ENCODE data around the gene EPB41L2. TPM values are rescaled to one million over a fixed set of nuclear protein-coding genes. Genes with fewer than 3 reads are reported as not detected.

Gene EPB41L2
- total and polyA plus RNA-seq, 2 experiments from 2014 or later = 76.2 to 91.7 TPM

DNA sequence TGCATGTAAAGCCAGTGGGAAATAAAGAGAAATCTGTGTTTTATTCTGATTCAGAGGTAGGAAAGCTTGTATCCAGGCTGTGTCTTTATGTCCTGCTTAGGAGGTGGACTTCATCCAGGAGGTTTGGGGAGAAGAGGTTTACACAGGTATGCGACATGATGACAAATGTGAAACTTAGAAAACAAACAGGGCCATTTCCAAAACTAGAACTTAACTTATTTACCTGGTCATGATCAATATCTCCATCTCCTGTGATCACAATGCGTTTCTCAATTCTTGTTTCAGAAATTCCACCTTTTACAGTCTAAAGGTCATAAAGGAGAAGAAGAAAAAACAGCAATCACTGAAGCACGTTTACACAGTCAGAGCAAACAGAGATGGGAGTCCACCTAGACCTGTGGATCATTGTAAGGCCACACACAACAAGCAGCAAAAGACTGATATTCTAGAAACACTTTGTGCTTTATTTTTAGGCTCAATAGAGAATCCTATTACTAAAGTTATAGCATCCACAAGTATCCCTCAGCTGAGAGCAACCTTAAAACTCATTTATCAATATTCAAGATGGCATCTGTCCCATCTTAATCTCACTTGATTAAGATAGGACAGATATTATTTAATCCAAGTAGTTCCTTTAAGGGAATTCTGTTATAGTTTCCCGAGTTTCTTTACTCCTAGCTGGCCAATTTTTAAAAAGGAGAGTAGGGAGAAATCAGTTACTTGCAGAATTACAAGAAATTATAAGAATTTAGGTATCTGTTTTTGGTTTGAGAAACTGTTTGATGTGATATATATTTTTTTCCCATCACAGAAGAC is 199.4 kb downstream of the EPB41L2 start (continued):
- TF ChIP-seq, protein P1, sequence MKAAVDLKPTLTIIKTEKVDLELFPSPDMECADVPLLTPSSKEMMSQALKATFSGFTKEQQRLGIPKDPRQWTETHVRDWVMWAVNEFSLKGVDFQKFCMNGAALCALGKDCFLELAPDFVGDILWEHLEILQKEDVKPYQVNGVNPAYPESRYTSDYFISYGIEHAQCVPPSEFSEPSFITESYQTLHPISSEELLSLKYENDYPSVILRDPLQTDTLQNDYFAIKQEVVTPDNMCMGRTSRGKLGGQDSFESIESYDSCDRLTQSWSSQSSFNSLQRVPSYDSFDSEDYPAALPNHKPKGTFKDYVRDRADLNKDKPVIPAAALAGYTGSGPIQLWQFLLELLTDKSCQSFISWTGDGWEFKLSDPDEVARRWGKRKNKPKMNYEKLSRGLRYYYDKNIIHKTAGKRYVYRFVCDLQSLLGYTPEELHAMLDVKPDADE (IDR thresholded peaks at IDR 0.05) = no peak
- TF ChIP-seq, protein P2, sequence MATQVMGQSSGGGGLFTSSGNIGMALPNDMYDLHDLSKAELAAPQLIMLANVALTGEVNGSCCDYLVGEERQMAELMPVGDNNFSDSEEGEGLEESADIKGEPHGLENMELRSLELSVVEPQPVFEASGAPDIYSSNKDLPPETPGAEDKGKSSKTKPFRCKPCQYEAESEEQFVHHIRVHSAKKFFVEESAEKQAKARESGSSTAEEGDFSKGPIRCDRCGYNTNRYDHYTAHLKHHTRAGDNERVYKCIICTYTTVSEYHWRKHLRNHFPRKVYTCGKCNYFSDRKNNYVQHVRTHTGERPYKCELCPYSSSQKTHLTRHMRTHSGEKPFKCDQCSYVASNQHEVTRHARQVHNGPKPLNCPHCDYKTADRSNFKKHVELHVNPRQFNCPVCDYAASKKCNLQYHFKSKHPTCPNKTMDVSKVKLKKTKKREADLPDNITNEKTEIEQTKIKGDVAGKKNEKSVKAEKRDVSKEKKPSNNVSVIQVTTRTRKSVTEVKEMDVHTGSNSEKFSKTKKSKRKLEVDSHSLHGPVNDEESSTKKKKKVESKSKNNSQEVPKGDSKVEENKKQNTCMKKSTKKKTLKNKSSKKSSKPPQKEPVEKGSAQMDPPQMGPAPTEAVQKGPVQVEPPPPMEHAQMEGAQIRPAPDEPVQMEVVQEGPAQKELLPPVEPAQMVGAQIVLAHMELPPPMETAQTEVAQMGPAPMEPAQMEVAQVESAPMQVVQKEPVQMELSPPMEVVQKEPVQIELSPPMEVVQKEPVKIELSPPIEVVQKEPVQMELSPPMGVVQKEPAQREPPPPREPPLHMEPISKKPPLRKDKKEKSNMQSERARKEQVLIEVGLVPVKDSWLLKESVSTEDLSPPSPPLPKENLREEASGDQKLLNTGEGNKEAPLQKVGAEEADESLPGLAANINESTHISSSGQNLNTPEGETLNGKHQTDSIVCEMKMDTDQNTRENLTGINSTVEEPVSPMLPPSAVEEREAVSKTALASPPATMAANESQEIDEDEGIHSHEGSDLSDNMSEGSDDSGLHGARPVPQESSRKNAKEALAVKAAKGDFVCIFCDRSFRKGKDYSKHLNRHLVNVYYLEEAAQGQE (IDR thresholded peaks at IDR 0.05; ENCODE audit: unreplicated experiment) = no peak

DNA sequence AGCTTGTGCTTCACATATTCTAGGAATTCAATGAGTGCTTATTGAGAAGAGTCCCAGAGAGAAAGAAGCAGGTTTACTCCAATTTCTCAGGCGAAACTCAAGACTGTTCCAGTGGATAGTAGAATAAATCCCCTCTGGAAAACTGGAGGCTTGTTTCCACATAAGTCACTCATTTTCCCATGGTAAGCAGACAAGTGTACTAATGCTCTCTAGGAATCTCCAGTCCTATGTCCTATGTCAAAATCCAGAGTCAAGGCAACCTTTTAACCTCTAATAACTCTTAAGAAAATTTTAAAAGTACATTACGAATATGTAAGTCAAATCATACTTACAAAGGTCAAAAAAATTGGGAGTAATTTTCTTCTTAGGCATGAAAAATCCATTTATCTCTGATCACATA is 200.7 kb downstream of the EPB41L2 start:
- TF ChIP-seq, protein P3, sequence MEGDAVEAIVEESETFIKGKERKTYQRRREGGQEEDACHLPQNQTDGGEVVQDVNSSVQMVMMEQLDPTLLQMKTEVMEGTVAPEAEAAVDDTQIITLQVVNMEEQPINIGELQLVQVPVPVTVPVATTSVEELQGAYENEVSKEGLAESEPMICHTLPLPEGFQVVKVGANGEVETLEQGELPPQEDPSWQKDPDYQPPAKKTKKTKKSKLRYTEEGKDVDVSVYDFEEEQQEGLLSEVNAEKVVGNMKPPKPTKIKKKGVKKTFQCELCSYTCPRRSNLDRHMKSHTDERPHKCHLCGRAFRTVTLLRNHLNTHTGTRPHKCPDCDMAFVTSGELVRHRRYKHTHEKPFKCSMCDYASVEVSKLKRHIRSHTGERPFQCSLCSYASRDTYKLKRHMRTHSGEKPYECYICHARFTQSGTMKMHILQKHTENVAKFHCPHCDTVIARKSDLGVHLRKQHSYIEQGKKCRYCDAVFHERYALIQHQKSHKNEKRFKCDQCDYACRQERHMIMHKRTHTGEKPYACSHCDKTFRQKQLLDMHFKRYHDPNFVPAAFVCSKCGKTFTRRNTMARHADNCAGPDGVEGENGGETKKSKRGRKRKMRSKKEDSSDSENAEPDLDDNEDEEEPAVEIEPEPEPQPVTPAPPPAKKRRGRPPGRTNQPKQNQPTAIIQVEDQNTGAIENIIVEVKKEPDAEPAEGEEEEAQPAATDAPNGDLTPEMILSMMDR (conservative IDR thresholded peaks at IDR 0.05; ENCODE audit: low read depth in 2 of 2) = no peak
- no peak for TF ChIP-seq POLR2AphosphoS5 (IDR thresholded peaks at IDR 0.05; ENCODE audit: low read depth)
- TF ChIP-seq, protein P2 (IDR thresholded peaks at IDR 0.05; ENCODE audit: unreplicated experiment) = no peak
- no peak for TF ChIP-seq CREB1 (CRISPR knock-in tag; IDR thresholded peaks at IDR 0.05; ENCODE audit: low read depth)
- TF ChIP-seq NANOG (IDR thresholded peaks at IDR 0.05; ENCODE audit: borderline replicate concordance) = no peak
- no peak for TF ChIP-seq ZNF331 (CRISPR knock-in tag; IDR thresholded peaks at IDR 0.05; ENCODE audit: low read depth)
- no peak for TF ChIP-seq EZH2 (IDR thresholded peaks at IDR 0.05; ENCODE audit: low read depth, unreplicated experiment)
- TF ChIP-seq, protein P1 (IDR thresholded peaks at IDR 0.05) = no peak
- TF ChIP-seq JUNB (IDR thresholded peaks at IDR 0.05; ENCODE audit: unreplicated experiment) = no peak
- no peak for TF ChIP-seq ZNF114 (CRISPR knock-in tag; IDR thresholded peaks at IDR 0.05)
- TF ChIP-seq STAT1 (IDR thresholded peaks at IDR 0.05; ENCODE audit: unreplicated experiment) = no peak
- TF ChIP-seq EZH2phosphoT487 (IDR thresholded peaks at IDR 0.05; ENCODE audit: unreplicated experiment) = no peak
- Histone ChIP-seq H3F3A (replicated peaks; ENCODE audit: low read depth) (no peaks in the 10 kb centered on the region), H3K9me2 (ENCODE audit: insufficient read depth) (no peaks in the 10 kb centered on the region), H3K36me3 (ENCODE audit: insufficient read depth) (peaks cover 3% of the 10 kb centered on the region; the same call in 1 of the 2 replicates), H3K27me3 (ENCODE audit: insufficient read depth) (no peaks in the 10 kb centered on the region), H3K79me2 (replicated peaks; ENCODE audit: insufficient read depth) (no peaks in the 10 kb centered on the region), H2AFZ (no peak overlapping the region), H3K4me2 (no peak overlapping the region), H3K4me3 (no peak overlapping the region), H3K27ac (ENCODE audit: low read depth) (no peak overlapping the region), H3K4me1 (ENCODE audit: insufficient read depth) (peaks cover 15% of the 10 kb centered on the region), H4K20me1 (replicated peaks; ENCODE audit: insufficient read depth) (no peaks in the 10 kb centered on the region)
- peaks cover 1% of the 10 kb centered on the region for H3K27me3 Mint-ChIP-seq (ENCODE audit: insufficient read depth, low read depth, poor library complexity)
- ATAC-seq = no peak
- no peak overlapping the region for H3K4me3 Mint-ChIP-seq
- peaks cover 10% of the 10 kb centered on the region; the same call in 2 of the 3 replicates for H3K36me3 Mint-ChIP-seq (ENCODE audit: low read depth)
- H3K27ac Mint-ChIP-seq = no peak overlapping the region
- H3K4me1 Mint-ChIP-seq = peaks cover 30% of the 10 kb centered on the region
- no peaks in the 10 kb centered on the region for H3K9me3 Mint-ChIP-seq
- no peak for DNase-seq (ENCODE audit: low spot score)

Data from GM23338 (cell line).